ENCODE results near the gene GPSM3. TPM values are rescaled to one million over a fixed set of nuclear protein-coding genes. Genes with fewer than 3 reads are reported as not detected.
A peak's percentile ranks its signal among the peaks of the same experiment; 100 is the strongest.

GPSM3 gene
- total and polyA plus RNA-seq, 2 of the 13 experiments (the other 11 are each of a cell fraction or from before 2014, with no cell fraction given), result 0.18 to 6.2 TPM

- Histone ChIP-seq H3K79me2 (ENCODE audit: insufficient read depth, low read length) (no peaks in the 10 kb centered on the region), H3K4me3 (replicated peaks in 1 of 3; ENCODE audit: insufficient read depth in 1 of 3, low read depth in 2 of 3, low read length in 3 of 3) (no peak overlapping the region), H2AFZ (ENCODE audit: low read length) (no peak overlapping the region), H3K4me2 (ENCODE audit: low read depth, low read length) (no peak overlapping the region), H3K36me3 (replicated peaks in 1 of 2; ENCODE audit: control insufficient read depth in 1 of 2, insufficient read depth in 2 of 2, low read length in 2 of 2) (no peaks in the 10 kb centered on the region), H3K27me3 (ENCODE audit: control insufficient read depth in 1 of 2, insufficient read depth in 2 of 2, low read length in 2 of 2) (peaks cover 0 to 5% of the 10 kb centered on the region in 2 experiments; a peak in 1 of 5 replicates), H4K20me1 (ENCODE audit: insufficient read depth, low read length) (no peaks in the 10 kb centered on the region), H3K4me1 (ENCODE audit: insufficient read depth, low read length) (peaks cover 13% of the 10 kb centered on the region), H3K27ac (ENCODE audit: extremely low read length, insufficient read depth, low read length) (no peak overlapping the region), H3K9me3 (ENCODE audit: low read length) (no peaks in the 10 kb centered on the region), H3K9ac (ENCODE audit: insufficient read depth, low read depth, low read length) (no peak overlapping the region)
- peak; percentile 15; the same call in 2 of the 3 replicates for ATAC-seq
- POLR2A ChIA-PET, result no interaction called here
- 80% methylated on average over 4 of the region's 4 CpGs for WGBS (ENCODE audit: low lambda C conversion rate)
- TF ChIP-seq CTCF (CRISPR knock-in tag; IDR thresholded peaks at IDR 0.05) (peak; percentile 35; the same call in 1 of the 2 replicates), STAG1 (CRISPR knock-in tag; IDR thresholded peaks at IDR 0.05) (peak; percentile 16; the same call in 1 of the 2 replicates), RFX3 (CRISPR knock-in tag; IDR thresholded peaks at IDR 0.05) (no peak)
- DNase-seq (ENCODE audit: low spot score), result no peak
- intact Hi-C loops (cut with micrococcal nuclease; ENCODE audit: unreplicated experiment), result no loop called here
- CTCF ChIA-PET (ENCODE audit: low intra/inter-chr PET ratio, low total read pairs), result no interaction called here
- in situ Hi-C loops (cut with HindIII; ENCODE audit: extremely low pct_ligation_motif_present, low pct_unique_long_range_greater_than_20kb), result no loop called here
- BruUV-seq (replicated peaks), result no TSS peak
- no peak for FAIRE-seq
These were observed 44.9 kb downstream of the GPSM3 start for GRCh38 chr6:32147401-32148132.

- DNase-seq (ENCODE audit: low spot score) (no peak), ATAC-seq (no peak), FAIRE-seq (no peak)
- TF ChIP-seq ZNF350 (CRISPR knock-in tag; IDR thresholded peaks at IDR 0.05; ENCODE audit: borderline replicate concordance, low read depth) (no peak), ZBTB44 (CRISPR knock-in tag; IDR thresholded peaks at IDR 0.05) (no peak), ERF (CRISPR knock-in tag; IDR thresholded peaks at IDR 0.05) (no peak), ZSCAN22 (CRISPR knock-in tag; IDR thresholded peaks at IDR 0.05) (no peak), ZNF589 (CRISPR knock-in tag; conservative IDR thresholded peaks at IDR 0.05) (no peak), ATAD3A (CRISPR knock-in tag; IDR thresholded peaks at IDR 0.05) (no peak)
- no peaks in the 10 kb centered on the region for H4K20me1 ChIP-seq (ENCODE audit: insufficient read depth, low read length)
- H3K4me1 ChIP-seq (ENCODE audit: insufficient read depth, low read length), result peaks cover 16% of the 10 kb centered on the region
- no peak overlapping the region for H3K4me2 ChIP-seq (ENCODE audit: low read depth, low read length)
- H3K9me3 ChIP-seq (ENCODE audit: low read length), result no peaks in the 10 kb centered on the region
- no peak overlapping the region for H3K4me3 ChIP-seq (replicated peaks in 1 of 3; ENCODE audit: insufficient read depth in 1 of 3, low read depth in 2 of 3, low read length in 3 of 3)
- intact Hi-C loops (cut with micrococcal nuclease; ENCODE audit: unreplicated experiment), result no loop called here
- H3K27me3 ChIP-seq (ENCODE audit: control insufficient read depth in 1 of 2, insufficient read depth in 2 of 2, low read length in 2 of 2), result peaks cover 0 to 5% of the 10 kb centered on the region in 2 experiments; a peak in 1 of 5 replicates
- 41% methylated on average over 4 of the region's 4 CpGs for WGBS (ENCODE audit: low lambda C conversion rate)
- peak overlapping the region; percentile 29 for H2AFZ ChIP-seq (ENCODE audit: low read length)
- in situ Hi-C loops (cut with HindIII; ENCODE audit: extremely low pct_ligation_motif_present, low pct_unique_long_range_greater_than_20kb), result no loop called here
- H3K79me2 ChIP-seq (ENCODE audit: insufficient read depth, low read length), result no peaks in the 10 kb centered on the region
- BruUV-seq (replicated peaks), result no TSS peak
- CTCF ChIA-PET (ENCODE audit: low intra/inter-chr PET ratio, low total read pairs), result no interaction called here
- no peak overlapping the region for H3K9ac ChIP-seq (ENCODE audit: insufficient read depth, low read depth, low read length)
- H3K27ac ChIP-seq (ENCODE audit: extremely low read length, insufficient read depth, low read length), result no peak overlapping the region
- H3K36me3 ChIP-seq (replicated peaks in 1 of 2; ENCODE audit: control insufficient read depth in 1 of 2, insufficient read depth in 2 of 2, low read length in 2 of 2), result no peaks in the 10 kb centered on the region
- POLR2A ChIA-PET, result no interaction called here
These were observed 45.8 kb downstream of the GPSM3 start for GRCh38 chr6:32146687-32147086.
